Activated T-helper 1 cell treated with Interleukin-2 at 50 U/mL for 16 hours (primary cell): Measurements from ENCODE around the gene IMMP1L.

Source experiments
- DNase-seq: peaks from one replicate; pipeline ENCODE4 v3.0.0-alpha.2; 2020; ENCODE audit warnings: low read depth

IMMP1L gene

DNA sequence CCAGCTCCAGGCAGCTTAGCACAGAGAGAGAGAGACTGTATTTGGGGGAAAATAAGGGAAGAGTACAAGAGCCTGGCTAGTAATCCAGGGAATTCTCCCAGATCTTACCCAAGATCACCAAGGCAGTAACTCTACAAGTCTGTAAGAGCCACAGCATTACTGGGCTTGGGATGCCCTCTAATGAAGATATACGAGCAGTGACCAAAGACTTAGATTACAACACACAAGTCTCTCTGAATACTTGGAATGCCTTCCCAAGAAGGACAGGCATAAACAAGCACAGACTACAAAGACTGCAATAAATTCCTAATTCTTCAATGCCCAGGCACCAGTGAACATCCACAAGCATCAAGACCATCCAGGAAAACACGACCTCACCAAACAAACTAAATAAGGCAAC lies 122.0 kb downstream of the IMMP1L start:
- no peak for DNase-seq

DNA sequence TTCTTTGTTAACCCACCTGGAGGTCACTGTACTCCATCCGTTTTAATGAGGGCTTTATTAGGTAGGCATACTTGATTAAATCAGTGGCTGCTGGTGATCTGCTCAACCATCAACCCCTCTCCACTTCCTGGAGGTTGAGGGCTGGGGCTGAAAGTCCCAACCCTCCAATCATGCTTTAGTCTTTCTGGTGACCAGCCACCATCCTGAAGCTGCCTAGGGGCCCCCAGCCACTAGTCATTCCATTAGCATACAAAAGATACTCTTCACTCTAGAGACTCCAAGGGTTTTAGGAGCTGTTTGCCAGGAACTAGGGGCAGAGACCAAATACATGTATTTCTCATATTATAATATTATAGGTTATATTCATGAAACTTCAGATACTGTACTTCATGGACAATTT lies 126.3 kb downstream of the IMMP1L start:
- no peak for DNase-seq
